HL-60 (cell line): ENCODE data around the gene ACSS3.

ENCODE experiments used
- DNase-seq, 2 experiments: peaks; one replicate each; pipeline ENCODE4 v3.0.0-alpha.2; 2010 to 2020; ENCODE audit warnings: low read depth in 1 of 2, low spot score in 1 of 2
- H3K27ac ChIP-seq: fragments of 250-450 bp; sonication (Bioruptor Pico); replicated peaks from 2 replicates; pipeline ENCODE4 v1.5.1; 2020; ENCODE audit warnings: mild to moderate bottlenecking, moderate library complexity
- H3K27me3 ChIP-seq: fragments of 250-450 bp; sonication (Bioruptor Pico); 2 replicates; pipeline ENCODE4 v1.5.1; 2021; ENCODE audit warnings: mild to moderate bottlenecking, moderate library complexity; ENCODE audit not compliant: insufficient read depth, poor library complexity, severe bottlenecking
- H3K4me3 ChIP-seq: replicated peaks from 2 replicates; pipeline ENCODE4 v1.5.1; 2011; ENCODE audit warnings: mild to moderate bottlenecking, control low read depth, low read length; ENCODE audit not compliant: insufficient read depth
- CTCF ChIP-seq: IDR thresholded peaks from one replicate; pipeline ENCODE4 v1.5.1; 2011; ENCODE audit warnings: low read length, control low read depth, inconsistent platforms; ENCODE audit not compliant: insufficient read depth
- GABPA ChIP-seq: IDR thresholded peaks from 2 replicates; pipeline ENCODE4 v1.6.1; 2012; ENCODE audit warnings: low read depth
- POLR2AphosphoS5 ChIP-seq: IDR thresholded peaks from 2 replicates; pipeline ENCODE4 v1.6.1; 2012; ENCODE audit warnings: low read depth
- REST ChIP-seq: IDR thresholded peaks from 2 replicates; pipeline ENCODE4 v1.6.1; 2012; ENCODE audit warnings: low read depth; ENCODE audit not compliant: insufficient replicate concordance
- SPI1 ChIP-seq: IDR thresholded peaks from 2 replicates; pipeline ENCODE4 v1.6.1; 2012; ENCODE audit warnings: low read depth, mild to moderate bottlenecking, borderline replicate concordance

ACSS3 gene

GRCh38 chr12:81084811-81085350 lies 7.0 kb downstream of the ACSS3 start:
- DNase-seq: no peak
- no peak overlapping the region for H3K4me3 ChIP-seq
- H3K27ac ChIP-seq: no peak overlapping the region
- TF ChIP-seq SPI1 (no peak), GABPA (no peak), CTCF (no peak), POLR2AphosphoS5 (no peak), REST (no peak)
- no peaks in the 10 kb centered on the region for H3K27me3 ChIP-seq

- no peak for TF ChIP-seq GABPA
- TF ChIP-seq CTCF: no peak
- TF ChIP-seq SPI1: no peak
- TF ChIP-seq REST: no peak
- TF ChIP-seq POLR2AphosphoS5: no peak
- Histone ChIP-seq H3K4me3 (no peak overlapping the region), H3K27ac (no peak overlapping the region), H3K27me3 (peaks cover 2% of the 10 kb centered on the region)
- no peak for DNase-seq
Measured at GRCh38 chr12:81085832-81086231, 8.0 kb downstream of the ACSS3 start.

- TF ChIP-seq POLR2AphosphoS5: no peak
- no peak for TF ChIP-seq REST
- no peak for TF ChIP-seq SPI1
- TF ChIP-seq CTCF: no peak
- no peak for TF ChIP-seq GABPA
- Histone ChIP-seq H3K27me3 (peaks cover 2% of the 10 kb centered on the region), H3K27ac (no peak overlapping the region), H3K4me3 (no peak overlapping the region)
- no peak for DNase-seq
Measured at GRCh38 chr12:81086342-81086741, 8.5 kb downstream of the ACSS3 start.
